ENCODE results near the gene DCST1. TPM values are rescaled to one million over a fixed set of nuclear protein-coding genes. Genes with fewer than 3 reads are reported as not detected.

Gene DCST1
- total RNA-seq, 1 donor from 2014 or later: not detected

DNA sequence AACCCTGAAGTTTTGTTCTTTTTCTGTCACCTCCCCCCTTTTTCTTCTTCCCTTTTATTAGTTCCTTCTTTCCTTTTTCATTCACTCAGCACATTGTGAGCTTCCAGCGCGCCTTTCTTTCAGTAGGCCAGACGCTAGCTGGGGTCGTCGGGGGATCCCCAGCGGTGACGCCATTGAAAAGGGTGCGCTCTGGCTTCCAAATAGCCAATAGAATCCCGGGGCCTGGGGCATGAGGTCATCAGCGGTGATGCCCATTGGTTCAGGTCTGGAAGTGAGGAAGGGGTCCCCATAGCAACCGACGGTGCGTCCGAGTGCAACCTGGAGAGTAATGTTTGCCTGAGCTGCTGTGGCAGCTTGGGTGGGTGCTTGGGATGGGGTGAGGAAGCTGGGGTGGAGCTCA lies 38.1 kb downstream of the DCST1 start:
- peaks cover 8% of the 10 kb centered on the region for H3K36me3 ChIP-seq (ENCODE audit: control insufficient read depth, insufficient read depth, low read length)
- H3K4me3 ChIP-seq (ENCODE audit: low read depth, low read length): no peak overlapping the region
- no peaks in the 10 kb centered on the region for H3K27me3 ChIP-seq (ENCODE audit: control insufficient read depth, insufficient read depth, low read length)
- DNase-seq (ENCODE audit: low read depth) (no peak), FAIRE-seq (no peak)
- TF ChIP-seq, protein P1, sequence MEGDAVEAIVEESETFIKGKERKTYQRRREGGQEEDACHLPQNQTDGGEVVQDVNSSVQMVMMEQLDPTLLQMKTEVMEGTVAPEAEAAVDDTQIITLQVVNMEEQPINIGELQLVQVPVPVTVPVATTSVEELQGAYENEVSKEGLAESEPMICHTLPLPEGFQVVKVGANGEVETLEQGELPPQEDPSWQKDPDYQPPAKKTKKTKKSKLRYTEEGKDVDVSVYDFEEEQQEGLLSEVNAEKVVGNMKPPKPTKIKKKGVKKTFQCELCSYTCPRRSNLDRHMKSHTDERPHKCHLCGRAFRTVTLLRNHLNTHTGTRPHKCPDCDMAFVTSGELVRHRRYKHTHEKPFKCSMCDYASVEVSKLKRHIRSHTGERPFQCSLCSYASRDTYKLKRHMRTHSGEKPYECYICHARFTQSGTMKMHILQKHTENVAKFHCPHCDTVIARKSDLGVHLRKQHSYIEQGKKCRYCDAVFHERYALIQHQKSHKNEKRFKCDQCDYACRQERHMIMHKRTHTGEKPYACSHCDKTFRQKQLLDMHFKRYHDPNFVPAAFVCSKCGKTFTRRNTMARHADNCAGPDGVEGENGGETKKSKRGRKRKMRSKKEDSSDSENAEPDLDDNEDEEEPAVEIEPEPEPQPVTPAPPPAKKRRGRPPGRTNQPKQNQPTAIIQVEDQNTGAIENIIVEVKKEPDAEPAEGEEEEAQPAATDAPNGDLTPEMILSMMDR (IDR thresholded peaks at IDR 0.05; ENCODE audit: insufficient read depth, low read length, severe bottlenecking): no peak

DNA sequence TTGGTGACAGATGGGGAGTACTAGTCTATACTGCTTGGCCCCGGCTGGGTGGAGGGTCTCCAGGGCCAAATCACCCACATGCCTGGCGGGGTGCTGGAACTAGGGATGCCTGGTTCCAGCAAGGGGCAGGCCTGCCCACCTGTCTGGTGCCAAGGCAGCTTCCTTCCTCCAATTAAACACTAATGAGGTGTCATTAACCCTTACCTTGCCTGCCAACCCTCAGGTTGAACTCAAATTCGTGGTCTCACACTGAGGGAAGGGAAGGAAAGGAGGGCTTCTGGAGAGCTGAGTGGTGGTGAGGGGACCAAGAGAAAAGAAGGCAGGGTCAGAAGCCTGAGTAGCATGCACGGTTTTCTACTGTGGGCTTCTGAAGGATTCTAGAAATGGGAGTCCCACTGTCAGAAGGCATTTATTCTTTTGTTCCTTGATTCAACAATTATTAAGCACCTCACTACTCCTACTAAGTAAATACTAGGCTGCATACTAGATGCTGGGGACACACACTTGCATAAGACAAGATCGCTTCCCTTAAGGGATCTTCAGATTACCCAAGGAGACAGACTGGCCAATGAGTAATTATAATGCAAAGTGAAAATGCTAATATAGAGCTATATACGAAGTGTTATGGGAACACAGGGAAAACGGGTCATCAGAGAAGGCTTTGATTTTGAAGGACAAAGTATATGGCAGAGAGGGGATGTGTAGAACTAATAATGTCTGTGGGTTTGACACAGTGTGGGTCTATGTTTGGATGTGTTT lies 39.1 kb downstream of the DCST1 start:
- DNase-seq (ENCODE audit: low read depth) (no peak), FAIRE-seq (no peak)
- no peaks in the 10 kb centered on the region for H3K27me3 ChIP-seq (ENCODE audit: control insufficient read depth, insufficient read depth, low read length)
- no peak overlapping the region for H3K4me3 ChIP-seq (ENCODE audit: low read depth, low read length)
- TF ChIP-seq, protein P1 (IDR thresholded peaks at IDR 0.05; ENCODE audit: insufficient read depth, low read length, severe bottlenecking): no peak
- peaks cover 5% of the 10 kb centered on the region for H3K36me3 ChIP-seq (ENCODE audit: control insufficient read depth, insufficient read depth, low read length)

DNA sequence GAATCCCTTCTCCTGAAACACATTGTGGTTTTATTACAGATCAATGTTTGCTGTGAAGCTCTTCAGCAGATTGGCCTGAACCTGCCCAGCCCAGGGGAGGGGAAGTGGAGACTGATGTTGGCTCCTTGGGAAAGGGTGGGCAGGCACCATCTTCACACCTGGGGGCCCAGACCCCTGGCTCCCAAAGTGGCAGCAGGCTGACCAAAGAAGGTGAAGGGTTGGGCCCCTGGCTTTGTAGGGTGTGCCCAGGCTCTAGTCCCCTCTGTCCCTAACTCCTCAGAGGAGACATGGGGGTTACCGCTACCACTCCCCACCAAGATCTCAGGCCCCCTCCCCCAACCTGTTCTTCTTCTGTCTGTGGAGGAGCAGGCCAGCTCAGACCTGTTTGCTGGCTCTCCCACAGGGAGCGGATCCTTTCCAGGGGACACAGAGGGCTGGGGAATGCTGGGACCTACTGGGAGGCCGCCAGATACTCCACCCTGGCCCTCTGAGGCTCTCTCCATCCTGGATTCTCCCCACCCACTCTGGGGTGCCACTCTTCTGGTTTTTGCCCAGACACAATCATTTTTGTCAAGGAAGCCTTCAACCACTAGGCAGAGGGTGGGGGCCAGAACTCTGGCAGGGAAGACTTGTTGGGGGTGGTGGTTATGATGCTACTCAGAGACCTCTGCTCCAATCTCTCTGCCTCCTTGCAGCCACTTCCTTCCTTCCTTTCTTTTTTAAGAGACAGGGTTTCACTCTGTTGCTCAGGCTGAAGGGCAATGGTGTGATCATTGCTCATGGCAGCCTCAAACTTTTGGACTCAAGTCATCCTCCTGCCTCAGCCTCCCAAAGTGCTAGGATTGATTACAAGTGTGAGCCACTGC lies 40.0 kb downstream of the DCST1 start:
- TF ChIP-seq, protein P1 (IDR thresholded peaks at IDR 0.05; ENCODE audit: insufficient read depth, low read length, severe bottlenecking): no peak
- Histone ChIP-seq H3K4me3 (ENCODE audit: low read depth, low read length) (no peak overlapping the region), H3K36me3 (ENCODE audit: control insufficient read depth, insufficient read depth, low read length) (peaks cover 4% of the 10 kb centered on the region), H3K27me3 (ENCODE audit: control insufficient read depth, insufficient read depth, low read length) (no peaks in the 10 kb centered on the region)
- DNase-seq (ENCODE audit: low read depth) (peak; percentile 45), FAIRE-seq (no peak)

DNA sequence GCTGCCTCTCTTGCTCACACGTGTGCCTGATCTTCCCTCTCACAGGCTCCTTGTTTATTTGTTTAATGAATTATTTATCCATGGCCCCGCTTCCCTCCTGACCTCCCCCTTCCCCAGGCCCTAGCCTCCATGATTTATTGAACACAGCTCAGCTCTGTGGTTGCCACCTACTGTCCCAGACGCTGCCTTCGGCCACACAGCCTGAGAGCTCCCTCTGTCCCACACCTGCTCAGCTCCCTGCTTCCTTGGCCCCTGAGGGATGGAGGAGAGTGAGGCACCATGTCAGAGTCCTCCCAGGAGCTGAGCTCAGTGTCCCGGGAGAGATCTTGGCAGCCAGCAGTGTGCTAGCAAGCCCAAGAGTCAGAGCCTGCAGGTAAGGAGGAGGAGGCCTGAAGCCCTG lies 41.9 kb downstream of the DCST1 start:
- Histone ChIP-seq H3K36me3 (ENCODE audit: control insufficient read depth, insufficient read depth, low read length) (no peaks in the 10 kb centered on the region), H3K4me3 (ENCODE audit: low read depth, low read length) (no peak overlapping the region), H3K27me3 (ENCODE audit: control insufficient read depth, insufficient read depth, low read length) (peaks cover 3% of the 10 kb centered on the region)
- FAIRE-seq (no peak), DNase-seq (ENCODE audit: low read depth) (no peak)
- TF ChIP-seq, protein P1 (IDR thresholded peaks at IDR 0.05; ENCODE audit: insufficient read depth, low read length, severe bottlenecking): no peak

DNA sequence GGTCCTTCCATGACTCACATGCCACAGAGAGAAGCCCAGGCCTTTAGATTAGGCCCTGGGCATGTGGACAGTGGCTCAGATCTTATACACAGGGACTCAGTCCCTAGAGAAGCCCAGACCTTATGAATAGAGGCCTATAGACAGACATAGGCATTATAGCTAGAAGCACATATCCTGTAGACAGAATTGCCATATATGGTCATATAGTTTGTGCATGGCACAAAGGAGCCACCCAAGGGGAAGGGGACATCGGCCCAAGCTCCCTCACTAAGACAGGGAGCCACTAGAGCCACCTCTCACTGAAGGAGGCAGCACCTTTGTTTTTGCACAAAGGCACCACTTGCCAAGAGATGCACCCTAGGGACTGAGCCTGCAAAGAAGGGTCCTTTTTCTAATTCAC lies 42.7 kb downstream of the DCST1 start:
- no peak overlapping the region for H3K4me3 ChIP-seq (ENCODE audit: low read depth, low read length)
- TF ChIP-seq, protein P1 (IDR thresholded peaks at IDR 0.05; ENCODE audit: insufficient read depth, low read length, severe bottlenecking): no peak
- DNase-seq (ENCODE audit: low read depth): no peak
- peaks cover 7% of the 10 kb centered on the region for H3K27me3 ChIP-seq (ENCODE audit: control insufficient read depth, insufficient read depth, low read length)
- no peaks in the 10 kb centered on the region for H3K36me3 ChIP-seq (ENCODE audit: control insufficient read depth, insufficient read depth, low read length)
- FAIRE-seq: no peak
